K562 (cell line): Measurements from ENCODE around the gene HTR6. TPM values are rescaled to one million over a fixed set of nuclear protein-coding genes. Genes with fewer than 3 reads are reported as not detected.

Experiments used
- CXXC5 ChIP-seq: fragments of 250-450 bp; sonication (Bioruptor Pico); IDR thresholded peaks from 2 replicates; pipeline ENCODE4 v1.8.0; 2022; ENCODE audit warnings: inconsistent platforms, mild to moderate bottlenecking, moderate library complexity
- FIP1L1 ChIP-seq: fragments of 200-400 bp; formaldehyde crosslinking; IDR thresholded peaks from 2 replicates; pipeline ENCODE4 v1.6.1; 2018; ENCODE audit warnings: mild to moderate bottlenecking, low read depth, low read length; ENCODE audit not compliant: poor library complexity, severe bottlenecking
- FOXO4 ChIP-seq: fragments of 450-650 bp; formaldehyde crosslinking; IDR thresholded peaks from 2 replicates; pipeline ENCODE4 v1.4.0; 2020; ENCODE audit warnings: mild to moderate bottlenecking, moderate library complexity
- KAT2B ChIP-seq: IDR thresholded peaks from one replicate; pipeline ENCODE4 v1.6.1; 2012; ENCODE audit warnings: low read depth, mild to moderate bottlenecking, control low read depth, inconsistent platforms, low read length, moderate library complexity
- MYC ChIP-seq, 2 experiments: fragments of 250-450 bp in 1 of 2; sonication (Bioruptor Pico) in 1 of 2; IDR thresholded peaks; 2 replicates each; pipeline versions ENCODE4 v1.5.1 to v1.6.1; 2012 to 2021; ENCODE audit warnings: low read depth in 2 of 2, borderline replicate concordance in 1 of 2, improper control_type of control experiment in 1 of 2, low read length in 1 of 2, mild to moderate bottlenecking in 1 of 2, moderate library complexity in 1 of 2
- RAD21 ChIP-seq, 2 experiments: fragments of 250-450 bp in 1 of 2; fragments of 450-650 bp in 1 of 2; sonication (Bioruptor Pico) in 1 of 2; formaldehyde crosslinking in 1 of 2; IDR thresholded peaks in 1 of 2; conservative IDR thresholded peaks in 1 of 2; 2 replicates each; pipeline versions ENCODE4 v1.4.0 to v1.8.0; 2020 to 2022; ENCODE audit warnings: mild to moderate bottlenecking in 2 of 2, moderate library complexity in 1 of 2
- RAD51 ChIP-seq: fragments of 450-650 bp; IDR thresholded peaks from 2 replicates; pipeline ENCODE4 v1.7.1; 2016; ENCODE audit warnings: low read depth, mild to moderate bottlenecking, borderline replicate concordance
- REST ChIP-seq, 2 experiments: fragments of 450-650 bp; formaldehyde crosslinking in 1 of 2; IDR thresholded peaks; 2 replicates each; pipeline versions ENCODE4 v1.4.0 to v1.6.1; 2014 to 2020; ENCODE audit warnings: mild to moderate bottlenecking in 2 of 2, borderline replicate concordance in 1 of 2, low read depth in 1 of 2
- SLC30A9 ChIP-seq: fragments of 250-450 bp; sonication (Bioruptor Pico); IDR thresholded peaks from 2 replicates; pipeline ENCODE4 v1.8.0; 2022; ENCODE audit warnings: mild to moderate bottlenecking, moderate library complexity
- SMC3 ChIP-seq: conservative IDR thresholded peaks from 2 replicates; pipeline ENCODE4 v1.6.1; 2011; ENCODE audit warnings: low read depth, low read length, improper control_type of control experiment; ENCODE audit not compliant: insufficient read depth
- STAG1 ChIP-seq: sonication (generic); formaldehyde crosslinking; IDR thresholded peaks from 2 replicates; pipeline ENCODE4 v1.5.0; 2020; ENCODE audit warnings: missing genetic modification reagents, borderline replicate concordance
- TCF3 ChIP-seq: sonication (generic); formaldehyde crosslinking; IDR thresholded peaks from 2 replicates; pipeline ENCODE4 v1.4.0; 2020; ENCODE audit warnings: mild to moderate bottlenecking, missing genetic modification reagents
- ZBED1 ChIP-seq: IDR thresholded peaks from 2 replicates; pipeline ENCODE4 v1.6.1; 2014
- ZBTB12 ChIP-seq: fragments of 250-450 bp; sonication (Bioruptor Pico); IDR thresholded peaks from 2 replicates; pipeline ENCODE4 v1.4.0; 2020
- ZBTB7A ChIP-seq: IDR thresholded peaks from 2 replicates; pipeline ENCODE4 v1.6.1; 2011; ENCODE audit warnings: low read depth, mild to moderate bottlenecking, low read length, moderate library complexity, borderline replicate concordance; ENCODE audit not compliant: control insufficient read depth
- polyA plus RNA-seq, 8 experiments: library from polyadenylated mRNA; depleted of rRNA in 4 of 8; stranded (reverse) in 5 of 8; unstranded in 3 of 8; fragments of >200 nt; fragmentation: Nextera tagmentation in 2 of 8; fragmentation: Illumina TruSeq in 1 of 8; extraction: Ambion mirVana in 2 of 8; extraction: Trizol in 1 of 8; gene quantifications; 2 replicates each; pipeline versions ENCODE4 v1.2.1 to v1.2.3, GENCODE V29; 2011 to 2014; ENCODE audit warnings: inconsistent platforms in 1 of 8, missing spikeins in 1 of 8
- total RNA-seq, 7 experiments: library from RNA; depleted of rRNA in 6 of 7; stranded (reverse); fragments of >200 nt in 6 of 7; fragmentation: Illumina TruSeq in 2 of 7; extraction: Trizol in 2 of 7; gene quantifications; 2 replicates each; pipeline versions ENCODE4 v1.2.1 to v1.2.3, GENCODE V29; 2011 to 2021; ENCODE audit warnings: low replicate concordance in 1 of 7

The HTR6 gene
- total and polyA plus RNA-seq, 9 of the 15 experiments (the other 6 are each of a cell fraction or from before 2014, with no cell fraction given): not detected

GRCh38 chr1:19651141-19651737 lies 13.4 kb upstream of the HTR6 start (continued):
- TF ChIP-seq RAD51 (no peak), ZBTB7A (peak; percentile 38; the same call in 1 of the 2 replicates), SLC30A9 (no peak), KAT2B (no peak), FIP1L1 (no peak), ZBED1 (peak; percentile 66; the same call in 1 of the 2 replicates), CXXC5 (CRISPR knock-in tag) (peak; percentile 32; the same call in 1 of the 2 replicates), RAD21 (CRISPR knock-in tag; conservative IDR thresholded peaks at IDR 0.05 in 1 of 2, IDR thresholded peaks at IDR 0.05 in 1 of 2) (peak; percentile 91 to 98), TCF3 (no peak), ZBTB12 (no peak), STAG1 (CRISPR knock-in tag) (peak; percentile 98), MYC (IDR thresholded peaks at IDR 0.05; ENCODE audit: low read depth, low read length) (peak; percentile 37; the same call in 1 of the 2 replicates), MYC (CRISPR knock-in tag; IDR thresholded peaks at IDR 0.05; ENCODE audit: borderline replicate concordance, low read depth) (no peak), SMC3 (peak; percentile 95), REST (IDR thresholded peaks at IDR 0.05; ENCODE audit: borderline replicate concordance) (peak; percentile 84), REST (CRISPR knock-in tag; IDR thresholded peaks at IDR 0.05; ENCODE audit: low read depth) (no peak), FOXO4 (CRISPR knock-in tag) (no peak)
